Ishikawa (cell line): ENCODE data around the gene ASB16.

ENCODE experiments used
- EGR1 ChIP-seq: IDR thresholded peaks from 2 replicates; pipeline ENCODE4 v1.6.1; 2012
- MAX ChIP-seq: IDR thresholded peaks from 2 replicates; pipeline ENCODE4 v1.6.1; 2012
- NFIC ChIP-seq: IDR thresholded peaks from 2 replicates; pipeline ENCODE4 v1.6.1; 2012
- TAF1 ChIP-seq: IDR thresholded peaks from 2 replicates; pipeline ENCODE4 v1.6.1; 2012; ENCODE audit warnings: low read depth, mild to moderate bottlenecking
- TCF12 ChIP-seq: IDR thresholded peaks from 2 replicates; pipeline ENCODE4 v1.6.1; 2012; ENCODE audit warnings: low read depth

GRCh38 chr17:44219616-44220212, 49.2 kb downstream of the ASB16 start, which contains the start of gene UBTF:
- TF ChIP-seq TCF12: peak; percentile 31
- no peak for TF ChIP-seq EGR1
- 0 out of 2 replicates have a peak, but pooled peaks have one; percentile 3 for TF ChIP-seq NFIC
- TF ChIP-seq TAF1: no peak; the same call in 1 of the 2 replicates
- TF ChIP-seq MAX: no peak; the same call in 1 of the 2 replicates
